Adrenal gland (tissue), 5 donors: ENCODE results near the gene KRTAP3-2.

Source experiments
- POLR2A ChIP-seq, 2 donors: fragments of 450-650 bp; IDR thresholded peaks; one replicate each; pipeline ENCODE4 v1.6.1; 2017; ENCODE audit warnings: antibody characterized with exemption in 2 of 2, mild to moderate bottlenecking in 2 of 2, moderate library complexity in 1 of 2
- TF ChIP-seq, protein P1 (sequence below), 6 experiments: fragments of 450-650 bp in 4 of 6; fragments of 200-600 bp in 2 of 6; sonication (generic) in 1 of 6; IDR thresholded peaks; 1 replicate in 5 of 6; 2 replicates in 1 of 6; pipeline versions ENCODE4 v1.5.1 to v1.8.0; 2016 to 2021; ENCODE audit warnings: antibody characterized with exemption in 6 of 6, mild to moderate bottlenecking in 2 of 6, moderate library complexity in 1 of 6
- donor health status: DM: no; HTN: no; CAD: no.

DNA sequence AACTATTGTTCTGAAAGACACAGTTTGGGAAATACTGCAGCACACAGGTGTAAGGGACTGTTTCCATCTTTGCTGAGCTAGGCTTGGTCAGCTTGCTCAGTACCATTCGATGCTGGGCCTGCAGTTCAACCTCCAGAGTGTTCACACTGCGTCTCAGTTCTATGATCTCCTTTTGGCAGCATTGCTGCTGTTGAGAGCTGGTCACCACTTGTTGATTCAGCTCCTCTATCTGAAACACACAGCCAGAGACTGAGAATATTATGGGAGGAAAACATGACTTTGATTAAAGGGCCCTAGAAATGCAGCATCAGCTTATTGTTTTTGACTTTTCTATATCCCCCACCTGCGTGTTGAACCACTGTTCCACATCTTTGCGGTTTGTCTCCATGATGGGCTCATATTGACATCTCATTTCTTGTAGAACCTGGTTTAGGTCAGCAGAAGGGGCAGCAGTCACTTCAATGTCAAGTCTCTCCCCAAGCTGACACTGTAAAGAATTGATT is 37.6 kb downstream of the KRTAP3-2 start:
- TF ChIP-seq, protein P1, sequence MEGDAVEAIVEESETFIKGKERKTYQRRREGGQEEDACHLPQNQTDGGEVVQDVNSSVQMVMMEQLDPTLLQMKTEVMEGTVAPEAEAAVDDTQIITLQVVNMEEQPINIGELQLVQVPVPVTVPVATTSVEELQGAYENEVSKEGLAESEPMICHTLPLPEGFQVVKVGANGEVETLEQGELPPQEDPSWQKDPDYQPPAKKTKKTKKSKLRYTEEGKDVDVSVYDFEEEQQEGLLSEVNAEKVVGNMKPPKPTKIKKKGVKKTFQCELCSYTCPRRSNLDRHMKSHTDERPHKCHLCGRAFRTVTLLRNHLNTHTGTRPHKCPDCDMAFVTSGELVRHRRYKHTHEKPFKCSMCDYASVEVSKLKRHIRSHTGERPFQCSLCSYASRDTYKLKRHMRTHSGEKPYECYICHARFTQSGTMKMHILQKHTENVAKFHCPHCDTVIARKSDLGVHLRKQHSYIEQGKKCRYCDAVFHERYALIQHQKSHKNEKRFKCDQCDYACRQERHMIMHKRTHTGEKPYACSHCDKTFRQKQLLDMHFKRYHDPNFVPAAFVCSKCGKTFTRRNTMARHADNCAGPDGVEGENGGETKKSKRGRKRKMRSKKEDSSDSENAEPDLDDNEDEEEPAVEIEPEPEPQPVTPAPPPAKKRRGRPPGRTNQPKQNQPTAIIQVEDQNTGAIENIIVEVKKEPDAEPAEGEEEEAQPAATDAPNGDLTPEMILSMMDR (IDR thresholded peaks at IDR 0.05): no peak
- no peak for TF ChIP-seq POLR2A (IDR thresholded peaks at IDR 0.05)
